Nephron progenitor cell (in vitro differentiated cells): Measurements from ENCODE around the gene MYCN.

Source experiments
- DNase-seq: peaks from one replicate; pipeline ENCODE4 v3.0.0; 2021
- H3K27ac Mint-ChIP-seq: 2 replicates; pipeline ENCODE4 v1.8.0; 2021; ENCODE audit warnings: mild to moderate bottlenecking, moderate library complexity, mixed read lengths
- H3K27me3 Mint-ChIP-seq: 2 replicates; pipeline ENCODE4 v1.8.0; 2021; ENCODE audit warnings: mild to moderate bottlenecking, low read depth, mixed read lengths; ENCODE audit not compliant: poor library complexity
- H3K36me3 Mint-ChIP-seq: 2 replicates; pipeline ENCODE4 v1.8.0; 2021; ENCODE audit warnings: low read depth, mixed read lengths
- H3K4me1 Mint-ChIP-seq: 2 replicates; pipeline ENCODE4 v1.8.0; 2021; ENCODE audit warnings: mixed read lengths
- H3K4me3 Mint-ChIP-seq: 2 replicates; pipeline ENCODE4 v1.8.0; 2021; ENCODE audit warnings: mild to moderate bottlenecking, moderate library complexity, mixed read lengths
- H3K9me3 Mint-ChIP-seq: 2 replicates; pipeline ENCODE4 v1.8.0; 2021; ENCODE audit warnings: mild to moderate bottlenecking, moderate library complexity, mixed read lengths
- TF ChIP-seq, protein P1 (sequence below): fragments of 200-600 bp; sonication (generic); IDR thresholded peaks from 2 replicates; pipeline ENCODE4 v1.5.0; 2021; ENCODE audit warnings: antibody characterized with exemption

The MYCN gene

GRCh38 chr2:15992457-15993231 lies 52.3 kb downstream of the MYCN start:
- H3K9me3 Mint-ChIP-seq, result no peaks in the 10 kb centered on the region
- peaks cover 4% of the 10 kb centered on the region for H3K27me3 Mint-ChIP-seq
- peaks cover 37% of the 10 kb centered on the region for H3K4me1 Mint-ChIP-seq
- H3K4me3 Mint-ChIP-seq, result no peak overlapping the region
- H3K36me3 Mint-ChIP-seq, result no peaks in the 10 kb centered on the region
- no peak for DNase-seq
- H3K27ac Mint-ChIP-seq, result no peak overlapping the region
- TF ChIP-seq, protein P1, sequence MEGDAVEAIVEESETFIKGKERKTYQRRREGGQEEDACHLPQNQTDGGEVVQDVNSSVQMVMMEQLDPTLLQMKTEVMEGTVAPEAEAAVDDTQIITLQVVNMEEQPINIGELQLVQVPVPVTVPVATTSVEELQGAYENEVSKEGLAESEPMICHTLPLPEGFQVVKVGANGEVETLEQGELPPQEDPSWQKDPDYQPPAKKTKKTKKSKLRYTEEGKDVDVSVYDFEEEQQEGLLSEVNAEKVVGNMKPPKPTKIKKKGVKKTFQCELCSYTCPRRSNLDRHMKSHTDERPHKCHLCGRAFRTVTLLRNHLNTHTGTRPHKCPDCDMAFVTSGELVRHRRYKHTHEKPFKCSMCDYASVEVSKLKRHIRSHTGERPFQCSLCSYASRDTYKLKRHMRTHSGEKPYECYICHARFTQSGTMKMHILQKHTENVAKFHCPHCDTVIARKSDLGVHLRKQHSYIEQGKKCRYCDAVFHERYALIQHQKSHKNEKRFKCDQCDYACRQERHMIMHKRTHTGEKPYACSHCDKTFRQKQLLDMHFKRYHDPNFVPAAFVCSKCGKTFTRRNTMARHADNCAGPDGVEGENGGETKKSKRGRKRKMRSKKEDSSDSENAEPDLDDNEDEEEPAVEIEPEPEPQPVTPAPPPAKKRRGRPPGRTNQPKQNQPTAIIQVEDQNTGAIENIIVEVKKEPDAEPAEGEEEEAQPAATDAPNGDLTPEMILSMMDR, result no peak

DNA sequence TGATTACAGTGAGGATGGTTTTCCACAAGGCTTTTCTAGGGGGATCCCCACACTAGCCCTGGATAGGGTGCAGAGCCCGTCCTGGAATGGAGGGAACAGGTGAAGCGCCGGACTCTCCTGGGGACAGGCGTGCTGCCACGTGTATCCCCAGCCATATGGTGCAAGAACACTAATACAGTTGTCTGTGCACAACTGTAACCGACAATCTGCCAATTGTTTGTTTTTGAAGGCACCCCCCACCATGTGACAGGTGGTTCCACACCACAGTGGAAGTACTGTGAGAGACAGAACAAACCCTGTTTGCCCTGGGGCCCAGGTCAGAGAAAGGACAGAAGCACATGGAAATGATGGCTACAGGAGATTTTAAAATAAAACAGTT lies 52.9 kb downstream of the MYCN start:
- TF ChIP-seq, protein P1, result no peak
- H3K27me3 Mint-ChIP-seq, result peaks cover 4% of the 10 kb centered on the region
- H3K4me3 Mint-ChIP-seq, result no peak overlapping the region
- DNase-seq, result no peak
- H3K9me3 Mint-ChIP-seq, result no peaks in the 10 kb centered on the region
- no peak overlapping the region for H3K27ac Mint-ChIP-seq
- H3K4me1 Mint-ChIP-seq, result peaks cover 37% of the 10 kb centered on the region
- H3K36me3 Mint-ChIP-seq, result no peaks in the 10 kb centered on the region

DNA sequence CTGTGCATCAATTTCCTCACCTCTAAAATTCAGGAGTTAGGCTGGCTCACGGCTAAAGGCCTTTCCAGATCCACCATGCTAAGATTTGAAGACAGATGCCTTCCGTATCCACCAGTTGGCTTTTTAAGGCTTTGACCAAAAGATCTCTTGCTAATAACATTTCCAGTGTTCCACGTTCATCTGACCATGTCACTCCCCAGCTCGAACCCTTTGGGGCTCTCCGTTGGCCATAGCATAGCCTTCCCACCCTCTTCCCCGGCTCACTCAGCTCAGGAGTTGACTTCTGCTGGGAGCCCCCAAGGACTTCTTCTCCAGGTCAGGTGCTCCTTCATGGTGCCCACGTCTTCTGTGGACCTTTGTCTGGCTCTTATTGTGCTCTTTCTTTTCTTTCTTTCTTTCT lies 53.3 kb downstream of the MYCN start:
- TF ChIP-seq, protein P1, result no peak
- H3K9me3 Mint-ChIP-seq, result no peaks in the 10 kb centered on the region
- no peak for DNase-seq
- peaks cover 34% of the 10 kb centered on the region for H3K4me1 Mint-ChIP-seq
- H3K27me3 Mint-ChIP-seq, result peaks cover 4% of the 10 kb centered on the region
- no peak overlapping the region for H3K27ac Mint-ChIP-seq
- H3K4me3 Mint-ChIP-seq, result no peak overlapping the region
- no peaks in the 10 kb centered on the region for H3K36me3 Mint-ChIP-seq

GRCh38 chr2:15995603-15996002 lies 55.3 kb downstream of the MYCN start:
- DNase-seq, result no peak
- H3K27ac Mint-ChIP-seq, result no peak overlapping the region
- H3K9me3 Mint-ChIP-seq, result peaks cover 4% of the 10 kb centered on the region
- TF ChIP-seq, protein P1, result no peak
- H3K27me3 Mint-ChIP-seq, result peaks cover 4% of the 10 kb centered on the region
- no peaks in the 10 kb centered on the region for H3K36me3 Mint-ChIP-seq
- H3K4me1 Mint-ChIP-seq, result peaks cover 31% of the 10 kb centered on the region
- no peak overlapping the region for H3K4me3 Mint-ChIP-seq
